Ramos (cell line): Measurements from ENCODE around the gene CA12.
"Not testable (repeated sequence)": the region's sequence is repeated elsewhere in the genome, so short reads cannot be mapped to it uniquely, and the experiment has no call there.

ENCODE experiments used
- in situ Hi-C: fragments of 300-500 bp; cut with MboI; formaldehyde crosslinking; loops from one replicate; pipeline ENCODE4 v1.14.3; 2022; ENCODE audit warnings: low sequenced_read_pairs; ENCODE audit not compliant: unreplicated experiment

Gene CA12

DNA sequence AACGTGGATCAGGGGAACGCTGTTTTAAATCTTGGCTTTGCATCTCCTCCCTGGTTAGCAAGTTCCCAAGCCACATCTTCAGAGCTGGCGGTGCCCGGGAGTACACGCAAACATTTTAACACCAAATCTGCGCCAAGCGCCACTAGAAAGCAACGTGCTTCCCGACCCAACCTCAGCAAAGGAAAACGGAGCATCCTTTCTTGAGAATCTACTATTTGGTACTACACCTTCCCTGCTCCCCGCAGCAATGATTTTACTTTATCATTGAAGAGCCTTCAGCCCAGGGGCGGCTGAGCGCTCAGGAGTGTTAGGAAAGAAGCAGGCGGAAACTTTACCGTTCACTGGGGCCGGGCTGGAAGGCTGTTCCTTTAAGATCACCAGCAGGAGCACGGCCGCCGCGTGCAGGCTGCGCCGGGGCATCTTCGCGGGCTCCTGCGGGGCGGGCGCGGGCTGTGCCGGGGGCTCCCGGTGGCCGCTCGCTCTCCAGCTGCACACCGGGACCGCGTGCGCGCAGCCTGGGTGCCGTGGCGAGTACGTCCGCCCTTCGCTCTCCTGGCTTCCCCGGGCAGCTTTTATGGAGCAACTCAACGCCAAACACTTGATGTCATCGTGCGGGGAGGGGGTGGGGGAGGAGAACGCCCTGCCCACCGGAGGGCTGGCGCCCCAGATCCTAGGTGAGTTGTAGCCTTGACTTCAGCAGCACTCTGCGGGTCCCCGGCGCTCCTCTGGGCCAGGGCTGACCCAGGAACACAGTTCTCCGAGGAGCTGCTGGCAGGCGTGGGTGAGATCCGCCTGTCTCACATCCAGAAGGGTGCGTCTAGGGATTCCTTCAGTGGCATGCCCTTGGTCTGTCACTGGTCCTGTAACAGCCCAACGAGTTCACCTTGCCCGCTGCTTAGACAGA, at the start of gene CA12:
CA12 (minus strand) TSS at position 546 of the 904 bp plus-strand sequence; CDS start at position 420, 126 bp downstream.
- in situ Hi-C loops, result no loop called here

DNA sequence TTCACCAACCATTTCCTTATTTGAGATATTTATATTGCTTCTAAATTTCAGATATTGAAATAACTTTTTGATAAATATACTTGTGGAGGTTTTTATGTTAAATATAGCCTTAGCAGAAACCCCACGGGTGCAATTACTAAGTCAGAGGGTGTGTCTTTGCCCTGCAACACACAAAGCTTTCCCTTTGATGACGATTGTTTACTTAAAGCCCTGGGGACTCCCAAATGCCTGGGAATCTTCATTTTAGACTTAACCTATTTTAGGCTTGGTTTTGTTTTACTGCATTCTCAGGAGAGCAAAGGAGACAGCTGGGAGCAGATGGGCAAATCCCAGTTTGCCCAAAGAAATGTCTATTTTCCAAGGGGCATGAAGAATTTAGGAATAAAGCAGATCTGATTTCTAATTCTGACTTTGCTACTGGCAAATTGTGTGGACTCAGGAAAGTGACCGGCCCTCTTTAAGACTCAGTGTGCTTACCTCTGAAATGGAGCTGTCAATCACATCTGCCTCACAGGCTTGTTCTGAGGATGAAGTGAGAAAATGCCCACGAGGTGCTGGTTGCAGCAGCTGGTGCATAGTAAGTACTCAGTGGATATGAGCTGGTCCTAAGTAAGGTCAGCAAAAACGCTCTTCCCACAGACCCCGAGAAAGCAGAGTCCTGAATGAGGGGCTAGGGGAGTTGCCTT, 49.3 kb upstream of the CA12 start:
- in situ Hi-C loops, result no loop called here

DNA sequence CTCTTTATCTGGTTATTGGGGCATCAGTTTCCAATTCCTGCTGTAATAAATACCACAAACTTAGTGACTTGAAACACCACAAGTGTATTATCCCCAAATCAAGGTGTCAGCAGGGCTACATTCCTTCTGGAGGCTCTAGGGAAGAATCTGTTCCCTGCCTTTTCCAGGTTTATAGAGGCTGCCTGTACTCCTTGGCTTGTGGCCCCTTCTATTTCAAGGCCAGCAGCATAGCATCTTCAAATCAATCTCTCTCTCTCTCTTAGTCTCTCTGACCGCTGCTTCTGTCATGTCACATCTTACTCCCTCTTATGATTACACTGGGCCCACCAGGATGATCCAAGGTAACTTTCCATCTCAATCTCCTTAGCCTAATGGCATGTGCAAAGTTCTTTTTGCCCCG, 44.9 kb upstream of the CA12 start:
- in situ Hi-C loops, result no loop called here

- in situ Hi-C loops, result no loop called here
These were observed 43.9 kb upstream of the CA12 start for GRCh38 chr15:63425426-63425985.

- in situ Hi-C loops, result no loop called here
These were observed 41.4 kb upstream of the CA12 start for GRCh38 chr15:63422891-63423590.

GRCh38 chr15:63421433-63421832, 39.8 kb upstream of the CA12 start:
- in situ Hi-C loops, result no loop called here

GRCh38 chr15:63420333-63420747, 38.7 kb upstream of the CA12 start:
- in situ Hi-C loops, result no loop called here

GRCh38 chr15:63418811-63419210, 37.2 kb upstream of the CA12 start:
- in situ Hi-C loops, result no loop called here

GRCh38 chr15:63417721-63418120, 36.1 kb upstream of the CA12 start:
- in situ Hi-C loops, result no loop called here

DNA sequence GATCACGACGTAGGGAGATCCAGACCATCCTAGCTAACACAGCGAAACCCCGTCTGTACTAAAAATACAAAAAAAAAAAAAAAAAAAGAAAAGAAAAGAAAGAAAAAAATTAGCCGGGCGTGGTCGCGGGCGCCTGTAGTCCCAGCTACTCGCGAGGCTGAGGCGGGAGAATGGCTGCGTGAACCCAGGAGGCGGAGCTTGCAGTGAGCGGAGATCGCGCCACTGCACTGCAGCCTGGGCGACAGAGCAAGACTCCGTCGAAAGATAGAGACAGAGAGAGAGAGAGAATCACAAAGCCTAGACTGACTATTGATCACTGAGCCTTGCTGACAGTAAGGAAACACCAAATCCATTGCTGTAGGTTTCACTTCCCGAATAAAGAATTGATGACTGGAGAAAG, 35.6 kb upstream of the CA12 start:
- in situ Hi-C loops, result not testable (repeated sequence)

GRCh38 chr15:63414474-63415120, 33.0 kb upstream of the CA12 start:
- in situ Hi-C loops, result no loop called here

DNA sequence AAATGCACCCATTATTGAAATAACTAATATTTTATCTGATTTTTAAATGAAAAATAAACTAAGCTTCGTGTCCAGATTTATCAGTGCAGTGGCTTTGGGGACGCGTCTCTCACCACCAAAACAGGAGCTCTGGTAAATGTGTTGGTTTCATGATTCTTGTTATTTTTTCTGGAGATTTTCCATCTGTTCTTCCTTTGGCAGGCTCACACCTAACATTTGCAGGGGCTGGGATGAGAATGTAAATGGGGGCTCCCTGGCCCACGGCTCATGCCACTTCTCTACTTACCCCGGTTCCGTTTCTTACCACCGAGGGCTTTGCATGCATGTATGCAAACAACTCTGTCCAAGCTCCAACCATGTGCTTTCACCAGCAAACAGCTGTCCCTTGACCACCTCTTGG, 30.9 kb upstream of the CA12 start:
- in situ Hi-C loops, result no loop called here

- in situ Hi-C loops, result no loop called here
These were observed 30.2 kb upstream of the CA12 start for GRCh38 chr15:63411866-63412265.

DNA sequence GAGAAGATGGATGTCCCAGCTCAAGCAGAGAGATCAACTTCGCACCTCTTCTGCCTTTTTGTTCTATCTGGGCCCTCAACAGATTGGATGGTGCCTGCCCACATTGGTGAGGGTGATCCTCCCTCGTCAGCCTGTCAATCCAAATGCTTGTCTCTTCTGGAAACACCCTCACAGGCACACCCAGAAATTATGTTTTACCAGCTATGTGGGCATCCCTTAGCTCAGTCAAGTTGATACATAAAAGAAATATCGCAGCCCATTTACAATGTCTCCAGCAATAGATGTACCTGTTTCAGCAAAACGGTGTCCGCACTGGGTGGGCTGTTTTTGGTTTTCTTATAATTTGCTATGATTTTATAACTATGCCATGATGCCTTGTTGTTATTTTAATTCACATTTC, 27.5 kb upstream of the CA12 start:
- in situ Hi-C loops, result loop anchor here (10.0 kb wide), 1 partner anchor 354 kb away; no protein-coding TSS in a partner anchor

GRCh38 chr15:63408524-63408923, 26.9 kb upstream of the CA12 start:
- in situ Hi-C loops, result loop anchor here (10.0 kb wide), 1 partner anchor 354 kb away; no protein-coding TSS in a partner anchor

DNA sequence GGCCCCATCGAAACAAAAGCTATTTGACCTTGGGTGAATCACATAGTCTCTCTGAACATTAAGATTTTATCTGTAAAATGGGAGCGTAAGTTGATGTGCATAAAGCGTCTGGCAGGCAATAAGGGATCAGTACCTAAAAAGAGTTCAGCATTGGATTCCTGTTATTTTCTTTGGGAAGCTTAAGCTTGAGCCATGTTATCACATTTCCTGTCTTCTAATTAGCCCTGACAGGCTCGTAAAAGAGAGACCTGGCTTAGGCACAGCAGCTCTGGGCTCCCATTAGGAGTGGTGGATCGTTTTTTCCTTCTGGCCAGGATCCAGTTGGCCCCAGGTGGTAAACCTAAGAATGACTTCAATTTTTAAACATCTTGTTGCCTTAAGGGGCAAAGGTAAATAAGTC, 26.0 kb upstream of the CA12 start:
- in situ Hi-C loops, result loop anchor here (10.0 kb wide), 1 partner anchor 353 kb away; no protein-coding TSS in a partner anchor

DNA sequence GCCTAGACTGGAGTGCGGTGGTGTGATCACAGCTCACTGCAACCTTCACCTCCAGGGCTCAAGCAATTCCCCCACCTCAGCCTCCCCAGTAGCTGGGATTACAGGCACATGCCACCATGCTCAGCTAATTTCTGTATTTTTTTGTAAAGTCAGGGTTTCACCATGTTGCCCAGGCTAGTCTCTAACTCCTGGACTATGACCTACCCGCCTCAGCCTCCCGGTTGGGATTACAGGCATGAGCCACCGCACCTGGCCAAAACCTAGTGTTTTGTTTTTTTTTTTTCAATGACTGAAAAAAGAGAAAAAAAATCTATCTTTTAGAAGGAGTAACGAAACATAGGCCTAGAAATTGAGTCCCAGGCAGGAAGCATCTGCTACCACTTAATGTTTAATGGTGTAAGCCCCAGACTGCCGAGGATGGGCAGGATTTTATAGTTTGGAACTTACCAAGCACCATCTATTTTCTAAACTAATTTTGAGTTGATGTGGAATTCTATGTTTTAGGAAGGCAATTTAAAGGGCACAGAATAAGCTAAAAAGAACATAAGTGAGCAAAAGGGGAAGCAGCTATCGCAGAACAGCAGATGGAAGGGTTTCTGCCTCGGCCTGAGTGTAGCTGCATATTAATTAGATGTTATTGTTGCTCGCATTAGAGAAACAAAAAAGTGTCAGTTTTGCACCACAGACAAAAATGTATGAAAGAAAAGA, 24.2 kb upstream of the CA12 start:
- in situ Hi-C loops, result loop anchor here (10.0 kb wide), 1 partner anchor 351 kb away; no protein-coding TSS in a partner anchor

- in situ Hi-C loops, result loop anchor here (10.0 kb wide), 1 partner anchor 350 kb away; no protein-coding TSS in a partner anchor
These were observed 23.5 kb upstream of the CA12 start for GRCh38 chr15:63405159-63405558.
